HepG2 (cell line): ENCODE measurements around the gene CBFA2T2. TPM values are rescaled to one million over a fixed set of nuclear protein-coding genes. Genes with fewer than 3 reads are reported as not detected.

Source experiments
- FOXC1 ChIP-seq: sonication (generic); formaldehyde crosslinking; IDR thresholded peaks from 2 replicates; pipeline ENCODE4 v1.8.0; 2022; ENCODE audit warnings: mild to moderate bottlenecking, missing genetic modification reagents, borderline replicate concordance
- HOXA9 ChIP-seq: sonication (generic); formaldehyde crosslinking; IDR thresholded peaks from 2 replicates; pipeline ENCODE4 v1.8.1; 2022; ENCODE audit warnings: missing genetic modification reagents, mild to moderate bottlenecking, moderate library complexity, borderline replicate concordance
- MIER3 ChIP-seq: IDR thresholded peaks from 2 replicates; pipeline ENCODE4 v1.6.1; 2016; ENCODE audit warnings: missing compliant biosample characterization, borderline replicate concordance
- NR1H2 ChIP-seq: sonication (generic); formaldehyde crosslinking; IDR thresholded peaks from 2 replicates; pipeline ENCODE4 v1.8.1; 2022; ENCODE audit warnings: low read depth, missing genetic modification reagents, borderline replicate concordance
- PHF8 ChIP-seq: sonication (generic); formaldehyde crosslinking; IDR thresholded peaks from 2 replicates; pipeline ENCODE4 v1.5.0; 2020; ENCODE audit warnings: missing genetic modification reagents
- TBX3 ChIP-seq: fragments of 450-650 bp; IDR thresholded peaks from 2 replicates; pipeline ENCODE4 v1.6.1; 2017; ENCODE audit warnings: antibody characterized with exemption, mild to moderate bottlenecking, inconsistent platforms, borderline replicate concordance
- XBP1 ChIP-seq: sonication (generic); formaldehyde crosslinking; IDR thresholded peaks from 2 replicates; pipeline ENCODE4 v1.5.0; 2020; ENCODE audit warnings: missing genetic modification reagents
- ZNF337 ChIP-seq: sonication (generic); formaldehyde crosslinking; IDR thresholded peaks from 2 replicates; pipeline ENCODE4 v1.5.1; 2020; ENCODE audit warnings: missing genetic modification reagents, low read depth, mild to moderate bottlenecking, borderline replicate concordance
- ZNF781 ChIP-seq: sonication (generic); formaldehyde crosslinking; IDR thresholded peaks from 2 replicates; pipeline ENCODE4 v1.5.1; 2020; ENCODE audit warnings: borderline replicate concordance, mild to moderate bottlenecking, missing genetic modification reagents; ENCODE audit errors: not compliant biosample characterization
- ZSCAN21 ChIP-seq: sonication (generic); formaldehyde crosslinking; IDR thresholded peaks from 2 replicates; pipeline ENCODE4 v1.8.0; 2022; ENCODE audit warnings: mild to moderate bottlenecking, missing genetic modification reagents, moderate library complexity, borderline replicate concordance
- polyA plus RNA-seq, 8 experiments: library from polyadenylated mRNA; depleted of rRNA in 3 of 8; stranded (reverse) in 7 of 8; unstranded in 1 of 8; fragments of >200 nt; fragmentation: Illumina TruSeq in 4 of 8; extraction: Trizol in 4 of 8; gene quantifications; 2 replicates each; pipeline versions ENCODE4 v1.2.1 to v1.2.3, GENCODE V29; 2011 to 2016; ENCODE audit warnings: low read depth in 4 of 8, missing spikeins in 1 of 8, mixed read lengths in 1 of 8; ENCODE audit not compliant: insufficient read depth in 1 of 8
- total RNA-seq, 5 experiments: library from RNA; depleted of rRNA; stranded (reverse); fragments of >200 nt; fragmentation: Illumina TruSeq; extraction: Trizol; gene quantifications; 2 replicates each; pipeline ENCODE4 v1.2.3, GENCODE V29; 2016; ENCODE audit warnings: low read depth in 1 of 5
- TF ChIP-seq, protein P1 (sequence below): conservative IDR thresholded peaks from 2 replicates; pipeline ENCODE4 v1.6.1; 2018; ENCODE audit warnings: missing genetic modification reagents
- TF ChIP-seq, protein P2 (sequence below): sonication (generic); formaldehyde crosslinking; IDR thresholded peaks from 2 replicates; pipeline ENCODE4 v1.8.0; 2022; ENCODE audit warnings: missing genetic modification reagents, mild to moderate bottlenecking, moderate library complexity, borderline replicate concordance
- TF ChIP-seq, protein P3 (sequence below): sonication (generic); formaldehyde crosslinking; IDR thresholded peaks from 2 replicates; pipeline ENCODE4 v1.4.0; 2020; ENCODE audit warnings: missing genetic modification reagents
- TF ChIP-seq, protein P4 (sequence below): sonication (generic); formaldehyde crosslinking; IDR thresholded peaks from 2 replicates; pipeline ENCODE4 v1.8.0; 2022; ENCODE audit warnings: missing genetic modification reagents, mild to moderate bottlenecking, borderline replicate concordance
- TF ChIP-seq, protein P5 (sequence below): sonication (generic); formaldehyde crosslinking; IDR thresholded peaks from 2 replicates; pipeline ENCODE4 v1.8.0; 2022; ENCODE audit warnings: mild to moderate bottlenecking, missing genetic modification reagents, borderline replicate concordance
- TF ChIP-seq, protein P6 (sequence below): sonication (generic); formaldehyde crosslinking; conservative IDR thresholded peaks from 2 replicates; pipeline ENCODE4 v1.8.0; 2022; ENCODE audit warnings: mild to moderate bottlenecking, moderate library complexity, missing genetic modification reagents

Gene CBFA2T2
- total and polyA plus RNA-seq, 2 of the 13 experiments (the other 11 are each of a cell fraction or from before 2014, with no cell fraction given) = 6.3 to 21.2 TPM

DNA sequence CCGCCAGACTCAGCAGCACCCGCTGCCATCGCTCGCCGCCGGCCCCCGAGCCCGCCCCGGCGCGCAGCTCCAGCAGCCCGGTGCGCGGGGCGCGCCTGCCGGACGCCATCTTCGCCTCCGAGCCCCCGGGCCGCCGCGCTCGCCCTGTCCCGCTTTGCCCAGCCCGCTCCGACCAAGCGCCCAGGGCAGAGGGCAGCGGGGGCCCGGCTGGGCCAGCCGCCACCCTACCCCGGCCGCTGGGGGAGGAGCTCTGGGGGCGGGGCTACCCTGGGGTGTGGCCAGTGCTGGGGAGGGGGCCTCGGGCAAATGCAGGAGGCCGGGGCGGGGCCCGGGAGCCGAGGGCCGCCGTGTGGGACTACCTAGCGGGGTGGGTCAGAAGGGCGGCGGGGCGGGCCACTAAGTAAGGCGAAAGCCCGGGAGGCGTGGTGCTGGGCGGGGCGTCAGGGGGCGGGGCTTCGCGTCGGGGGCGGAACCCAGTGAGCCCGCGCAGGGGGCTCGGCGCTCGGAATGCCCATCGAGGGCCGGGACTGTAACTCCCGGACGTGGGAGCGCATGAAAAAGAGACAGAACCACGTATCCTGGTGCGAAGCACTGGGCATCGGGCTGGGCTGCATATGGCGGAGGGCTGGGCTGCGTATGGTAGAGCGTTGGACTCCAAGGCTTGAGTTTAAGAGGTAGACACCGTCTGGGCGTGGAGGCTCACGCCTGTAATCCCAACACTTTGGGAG is 46.2 kb upstream of the CBFA2T2 start, which contains the start of gene SNTA1 (continued):
- 0 out of 2 replicates have a peak, but pooled peaks have one; percentile 28 for TF ChIP-seq HOXA9 (CRISPR knock-in tag)
- peak; percentile 24; the same call in 1 of the 2 replicates for TF ChIP-seq FOXC1 (CRISPR knock-in tag)
- peak; percentile 86; the same call in 1 of the 2 replicates for TF ChIP-seq NR1H2
- no peak for TF ChIP-seq XBP1 (CRISPR knock-in tag)
- no peak; the same call in 1 of the 2 replicates for TF ChIP-seq ZSCAN21 (CRISPR knock-in tag)
- 0 out of 2 replicates have a peak, but pooled peaks have one; percentile 25 for TF ChIP-seq TBX3
- no peak for TF ChIP-seq MIER3 (CRISPR knock-in tag)
- TF ChIP-seq, protein P1, sequence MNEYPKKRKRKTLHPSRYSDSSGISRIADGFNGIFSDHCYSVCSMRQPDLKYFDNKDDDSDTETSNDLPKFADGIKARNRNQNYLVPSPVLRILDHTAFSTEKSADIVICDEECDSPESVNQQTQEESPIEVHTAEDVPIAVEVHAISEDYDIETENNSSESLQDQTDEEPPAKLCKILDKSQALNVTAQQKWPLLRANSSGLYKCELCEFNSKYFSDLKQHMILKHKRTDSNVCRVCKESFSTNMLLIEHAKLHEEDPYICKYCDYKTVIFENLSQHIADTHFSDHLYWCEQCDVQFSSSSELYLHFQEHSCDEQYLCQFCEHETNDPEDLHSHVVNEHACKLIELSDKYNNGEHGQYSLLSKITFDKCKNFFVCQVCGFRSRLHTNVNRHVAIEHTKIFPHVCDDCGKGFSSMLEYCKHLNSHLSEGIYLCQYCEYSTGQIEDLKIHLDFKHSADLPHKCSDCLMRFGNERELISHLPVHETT (CRISPR knock-in tag) = no peak
- TF ChIP-seq, protein P2, sequence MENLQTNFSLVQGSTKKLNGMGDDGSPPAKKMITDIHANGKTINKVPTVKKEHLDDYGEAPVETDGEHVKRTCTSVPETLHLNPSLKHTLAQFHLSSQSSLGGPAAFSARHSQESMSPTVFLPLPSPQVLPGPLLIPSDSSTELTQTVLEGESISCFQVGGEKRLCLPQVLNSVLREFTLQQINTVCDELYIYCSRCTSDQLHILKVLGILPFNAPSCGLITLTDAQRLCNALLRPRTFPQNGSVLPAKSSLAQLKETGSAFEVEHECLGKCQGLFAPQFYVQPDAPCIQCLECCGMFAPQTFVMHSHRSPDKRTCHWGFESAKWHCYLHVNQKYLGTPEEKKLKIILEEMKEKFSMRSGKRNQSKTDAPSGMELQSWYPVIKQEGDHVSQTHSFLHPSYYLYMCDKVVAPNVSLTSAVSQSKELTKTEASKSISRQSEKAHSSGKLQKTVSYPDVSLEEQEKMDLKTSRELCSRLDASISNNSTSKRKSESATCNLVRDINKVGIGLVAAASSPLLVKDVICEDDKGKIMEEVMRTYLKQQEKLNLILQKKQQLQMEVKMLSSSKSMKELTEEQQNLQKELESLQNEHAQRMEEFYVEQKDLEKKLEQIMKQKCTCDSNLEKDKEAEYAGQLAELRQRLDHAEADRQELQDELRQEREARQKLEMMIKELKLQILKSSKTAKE (CRISPR knock-in tag) = 0 out of 2 replicates have a peak, but pooled peaks have one; percentile 8
- TF ChIP-seq PHF8 (CRISPR knock-in tag) = no peak; the same call in 1 of the 2 replicates
- TF ChIP-seq, protein P3, sequence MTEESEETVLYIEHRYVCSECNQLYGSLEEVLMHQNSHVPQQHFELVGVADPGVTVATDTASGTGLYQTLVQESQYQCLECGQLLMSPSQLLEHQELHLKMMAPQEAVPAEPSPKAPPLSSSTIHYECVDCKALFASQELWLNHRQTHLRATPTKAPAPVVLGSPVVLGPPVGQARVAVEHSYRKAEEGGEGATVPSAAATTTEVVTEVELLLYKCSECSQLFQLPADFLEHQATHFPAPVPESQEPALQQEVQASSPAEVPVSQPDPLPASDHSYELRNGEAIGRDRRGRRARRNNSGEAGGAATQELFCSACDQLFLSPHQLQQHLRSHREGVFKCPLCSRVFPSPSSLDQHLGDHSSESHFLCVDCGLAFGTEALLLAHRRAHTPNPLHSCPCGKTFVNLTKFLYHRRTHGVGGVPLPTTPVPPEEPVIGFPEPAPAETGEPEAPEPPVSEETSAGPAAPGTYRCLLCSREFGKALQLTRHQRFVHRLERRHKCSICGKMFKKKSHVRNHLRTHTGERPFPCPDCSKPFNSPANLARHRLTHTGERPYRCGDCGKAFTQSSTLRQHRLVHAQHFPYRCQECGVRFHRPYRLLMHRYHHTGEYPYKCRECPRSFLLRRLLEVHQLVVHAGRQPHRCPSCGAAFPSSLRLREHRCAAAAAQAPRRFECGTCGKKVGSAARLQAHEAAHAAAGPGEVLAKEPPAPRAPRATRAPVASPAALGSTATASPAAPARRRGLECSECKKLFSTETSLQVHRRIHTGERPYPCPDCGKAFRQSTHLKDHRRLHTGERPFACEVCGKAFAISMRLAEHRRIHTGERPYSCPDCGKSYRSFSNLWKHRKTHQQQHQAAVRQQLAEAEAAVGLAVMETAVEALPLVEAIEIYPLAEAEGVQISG = peak; percentile 29; the same call in 1 of the 2 replicates
- TF ChIP-seq, protein P4, sequence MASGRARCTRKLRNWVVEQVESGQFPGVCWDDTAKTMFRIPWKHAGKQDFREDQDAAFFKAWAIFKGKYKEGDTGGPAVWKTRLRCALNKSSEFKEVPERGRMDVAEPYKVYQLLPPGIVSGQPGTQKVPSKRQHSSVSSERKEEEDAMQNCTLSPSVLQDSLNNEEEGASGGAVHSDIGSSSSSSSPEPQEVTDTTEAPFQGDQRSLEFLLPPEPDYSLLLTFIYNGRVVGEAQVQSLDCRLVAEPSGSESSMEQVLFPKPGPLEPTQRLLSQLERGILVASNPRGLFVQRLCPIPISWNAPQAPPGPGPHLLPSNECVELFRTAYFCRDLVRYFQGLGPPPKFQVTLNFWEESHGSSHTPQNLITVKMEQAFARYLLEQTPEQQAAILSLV (CRISPR knock-in tag) = peak; percentile 58; the same call in 1 of the 2 replicates
- peak; percentile 53; the same call in 1 of the 2 replicates for TF ChIP-seq ZNF337 (CRISPR knock-in tag)
- TF ChIP-seq, protein P5, sequence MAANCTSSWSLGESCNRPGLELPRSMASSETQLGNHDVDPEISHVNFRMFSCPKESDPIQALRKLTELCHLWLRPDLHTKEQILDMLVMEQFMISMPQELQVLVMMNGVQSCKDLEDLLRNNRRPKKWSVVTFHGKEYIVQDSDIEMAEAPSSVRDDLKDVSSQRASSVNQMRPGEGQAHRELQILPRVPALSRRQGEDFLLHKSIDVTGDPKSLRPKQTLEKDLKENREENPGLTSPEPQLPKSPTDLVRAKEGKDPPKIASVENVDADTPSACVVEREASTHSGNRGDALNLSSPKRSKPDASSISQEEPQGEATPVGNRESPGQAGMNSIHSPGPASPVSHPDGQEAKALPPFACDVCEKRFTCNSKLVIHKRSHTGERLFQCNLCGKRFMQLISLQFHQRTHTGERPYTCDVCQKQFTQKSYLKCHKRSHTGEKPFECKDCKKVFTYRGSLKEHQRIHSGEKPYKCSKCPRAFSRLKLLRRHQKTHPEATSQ = no peak
- TF ChIP-seq, protein P6, sequence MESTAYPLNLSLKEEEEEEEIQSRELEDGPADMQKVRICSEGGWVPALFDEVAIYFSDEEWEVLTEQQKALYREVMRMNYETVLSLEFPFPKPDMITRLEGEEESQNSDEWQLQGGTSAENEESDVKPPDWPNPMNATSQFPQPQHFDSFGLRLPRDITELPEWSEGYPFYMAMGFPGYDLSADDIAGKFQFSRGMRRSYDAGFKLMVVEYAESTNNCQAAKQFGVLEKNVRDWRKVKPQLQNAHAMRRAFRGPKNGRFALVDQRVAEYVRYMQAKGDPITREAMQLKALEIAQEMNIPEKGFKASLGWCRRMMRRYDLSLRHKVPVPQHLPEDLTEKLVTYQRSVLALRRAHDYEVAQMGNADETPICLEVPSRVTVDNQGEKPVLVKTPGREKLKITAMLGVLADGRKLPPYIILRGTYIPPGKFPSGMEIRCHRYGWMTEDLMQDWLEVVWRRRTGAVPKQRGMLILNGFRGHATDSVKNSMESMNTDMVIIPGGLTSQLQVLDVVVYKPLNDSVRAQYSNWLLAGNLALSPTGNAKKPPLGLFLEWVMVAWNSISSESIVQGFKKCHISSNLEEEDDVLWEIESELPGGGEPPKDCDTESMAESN (CRISPR knock-in tag) = 0 out of 2 replicates have a peak, but pooled peaks have one; percentile 25
- no peak for TF ChIP-seq ZNF781
